Measurements from ENCODE around the gene PDE7B.

PDE7B gene

GRCh38 chr6:136088693-136089092 is 237.2 kb downstream of the PDE7B start:
- H3K79me2 ChIP-seq (ENCODE audit: low read length): no peaks in the 10 kb centered on the region
- H3K9me2 ChIP-seq (replicated peaks; ENCODE audit: insufficient read depth, low read length): no peaks in the 10 kb centered on the region
- no peaks in the 10 kb centered on the region for H3K4me1 ChIP-seq (ENCODE audit: low read length)
- H2AFZ ChIP-seq (ENCODE audit: low read length): no peak overlapping the region
- TF ChIP-seq CTCF (IDR thresholded peaks at IDR 0.05; ENCODE audit: low read length) (no peak), EZH2phosphoT487 (IDR thresholded peaks at IDR 0.05; ENCODE audit: low read length) (no peak), EZH2 (optimal IDR thresholded peaks at IDR 0.05; ENCODE audit: low read depth, low read length) (no peak)
- H3K9me3 ChIP-seq (replicated peaks; ENCODE audit: insufficient read depth, low read length): no peaks in the 10 kb centered on the region
- H3K27me3 ChIP-seq (replicated peaks; ENCODE audit: insufficient read depth, low read length): no peaks in the 10 kb centered on the region
- H3K4me3 ChIP-seq (ENCODE audit: low read length): no peak overlapping the region
- no peaks in the 10 kb centered on the region for H3K36me3 ChIP-seq (replicated peaks; ENCODE audit: insufficient read depth, low read length)
- H3F3A ChIP-seq (ENCODE audit: insufficient read depth, low read length): no peaks in the 10 kb centered on the region
- H3K27ac ChIP-seq (ENCODE audit: low read length): no peak overlapping the region
- no peak overlapping the region for H3K4me2 ChIP-seq (ENCODE audit: low read depth, low read length)
- DNase-seq: no peak
- H3K9ac ChIP-seq (ENCODE audit: low read length): no peak overlapping the region
- no peaks in the 10 kb centered on the region for H4K20me1 ChIP-seq (ENCODE audit: insufficient read depth, low read length)

- H3K4me1 ChIP-seq (ENCODE audit: low read length): no peaks in the 10 kb centered on the region
- no peak overlapping the region for H3K4me2 ChIP-seq (ENCODE audit: low read depth, low read length)
- no peak overlapping the region for H3K4me3 ChIP-seq (ENCODE audit: low read length)
- no peaks in the 10 kb centered on the region for H3K36me3 ChIP-seq (replicated peaks; ENCODE audit: insufficient read depth, low read length)
- H3K27me3 ChIP-seq (replicated peaks; ENCODE audit: insufficient read depth, low read length): no peaks in the 10 kb centered on the region
- H3K79me2 ChIP-seq (ENCODE audit: low read length): no peaks in the 10 kb centered on the region
- no peak overlapping the region for H3K27ac ChIP-seq (ENCODE audit: low read length)
- H4K20me1 ChIP-seq (ENCODE audit: insufficient read depth, low read length): no peaks in the 10 kb centered on the region
- no peaks in the 10 kb centered on the region for H3K9me3 ChIP-seq (replicated peaks; ENCODE audit: insufficient read depth, low read length)
- no peak overlapping the region for H2AFZ ChIP-seq (ENCODE audit: low read length)
- no peak overlapping the region for H3K9ac ChIP-seq (ENCODE audit: low read length)
- TF ChIP-seq EZH2phosphoT487 (IDR thresholded peaks at IDR 0.05; ENCODE audit: low read length): no peak
- no peak for TF ChIP-seq EZH2 (optimal IDR thresholded peaks at IDR 0.05; ENCODE audit: low read depth, low read length)
- TF ChIP-seq CTCF (IDR thresholded peaks at IDR 0.05; ENCODE audit: low read length): no peak
- H3K9me2 ChIP-seq (replicated peaks; ENCODE audit: insufficient read depth, low read length): no peaks in the 10 kb centered on the region
- DNase-seq: no peak
- H3F3A ChIP-seq (ENCODE audit: insufficient read depth, low read length): no peaks in the 10 kb centered on the region
Measured at GRCh38 chr6:136089876-136090275, 238.4 kb downstream of the PDE7B start.

- DNase-seq: no peak
- no peaks in the 10 kb centered on the region for H3K4me1 ChIP-seq (ENCODE audit: low read length)
- no peaks in the 10 kb centered on the region for H3K27me3 ChIP-seq (replicated peaks; ENCODE audit: insufficient read depth, low read length)
- H3K36me3 ChIP-seq (replicated peaks; ENCODE audit: insufficient read depth, low read length): no peaks in the 10 kb centered on the region
- H3K4me2 ChIP-seq (ENCODE audit: low read depth, low read length): no peak overlapping the region
- H3K4me3 ChIP-seq (ENCODE audit: low read length): no peak overlapping the region
- H2AFZ ChIP-seq (ENCODE audit: low read length): no peak overlapping the region
- no peaks in the 10 kb centered on the region for H4K20me1 ChIP-seq (ENCODE audit: insufficient read depth, low read length)
- H3F3A ChIP-seq (ENCODE audit: insufficient read depth, low read length): no peaks in the 10 kb centered on the region
- TF ChIP-seq EZH2phosphoT487 (IDR thresholded peaks at IDR 0.05; ENCODE audit: low read length): no peak
- no peaks in the 10 kb centered on the region for H3K9me3 ChIP-seq (replicated peaks; ENCODE audit: insufficient read depth, low read length)
- no peak overlapping the region for H3K9ac ChIP-seq (ENCODE audit: low read length)
- H3K9me2 ChIP-seq (replicated peaks; ENCODE audit: insufficient read depth, low read length): no peaks in the 10 kb centered on the region
- no peaks in the 10 kb centered on the region for H3K79me2 ChIP-seq (ENCODE audit: low read length)
- no peak overlapping the region for H3K27ac ChIP-seq (ENCODE audit: low read length)
Measured at GRCh38 chr6:136090929-136091328, 239.4 kb downstream of the PDE7B start.

- no peaks in the 10 kb centered on the region for H3K79me2 ChIP-seq (ENCODE audit: low read length)
- DNase-seq: no peak
- TF ChIP-seq CTCF (IDR thresholded peaks at IDR 0.05; ENCODE audit: low read length): no peak
Measured at GRCh38 chr6:136092897-136093296, 241.4 kb downstream of the PDE7B start.

More at GRCh38 chr6:136092897-136093296, 241.4 kb downstream of the PDE7B start:
- H3K9me3 ChIP-seq (replicated peaks; ENCODE audit: insufficient read depth, low read length): no peaks in the 10 kb centered on the region
- H3K27ac ChIP-seq (ENCODE audit: low read length): no peak overlapping the region
- no peaks in the 10 kb centered on the region for H4K20me1 ChIP-seq (ENCODE audit: insufficient read depth, low read length)
- H3K4me1 ChIP-seq (ENCODE audit: low read length): no peaks in the 10 kb centered on the region
- H2AFZ ChIP-seq (ENCODE audit: low read length): no peak overlapping the region
- no peaks in the 10 kb centered on the region for H3K36me3 ChIP-seq (replicated peaks; ENCODE audit: insufficient read depth, low read length)
- no peaks in the 10 kb centered on the region for H3F3A ChIP-seq (ENCODE audit: insufficient read depth, low read length)
- H3K9me2 ChIP-seq (replicated peaks; ENCODE audit: insufficient read depth, low read length): no peaks in the 10 kb centered on the region
- no peak overlapping the region for H3K4me2 ChIP-seq (ENCODE audit: low read depth, low read length)
- H3K4me3 ChIP-seq (ENCODE audit: low read length): no peak overlapping the region
- H3K9ac ChIP-seq (ENCODE audit: low read length): no peak overlapping the region
- no peaks in the 10 kb centered on the region for H3K27me3 ChIP-seq (replicated peaks; ENCODE audit: insufficient read depth, low read length)

All from MM.1S (cell line).